GM21447 (cell line): ENCODE data around the gene DGKB.

ENCODE experiments used
- ATAC-seq: cut with Tn5 transposase; IDR thresholded peaks from one replicate; pipeline ENCODE4 v1.9.1; 2021; ENCODE audit not compliant: unreplicated experiment

DGKB gene

GRCh38 chr7:14825912-14826311, 76.6 kb downstream of the DGKB start:
- no peak for ATAC-seq

GRCh38 chr7:14822481-14822854, 80.1 kb downstream of the DGKB start:
- ATAC-seq, result no peak

GRCh38 chr7:14821757-14822480, 80.6 kb downstream of the DGKB start:
- no peak for ATAC-seq

- no peak for ATAC-seq
These were observed 83.7 kb downstream of the DGKB start for GRCh38 chr7:14818871-14819270.

GRCh38 chr7:14817829-14818614, 84.5 kb downstream of the DGKB start:
- ATAC-seq, result no peak

- no peak for ATAC-seq
These were observed 95.0 kb downstream of the DGKB start for GRCh38 chr7:14807507-14807906.

- no peak for ATAC-seq
These were observed 95.7 kb downstream of the DGKB start for GRCh38 chr7:14806891-14807290.

GRCh38 chr7:14805105-14805719, 97.3 kb downstream of the DGKB start:
- no peak for ATAC-seq

- no peak for ATAC-seq
These were observed 101.9 kb downstream of the DGKB start for GRCh38 chr7:14800664-14801063.

GRCh38 chr7:14793151-14793550, 109.4 kb downstream of the DGKB start:
- ATAC-seq, result no peak

GRCh38 chr7:14787551-14787950, 115.0 kb downstream of the DGKB start:
- ATAC-seq, result no peak

- ATAC-seq, result no peak
These were observed 116.1 kb downstream of the DGKB start for GRCh38 chr7:14786314-14786895.

GRCh38 chr7:14777806-14778205, 124.7 kb downstream of the DGKB start:
- no peak for ATAC-seq

- ATAC-seq, result no peak
These were observed 126.3 kb downstream of the DGKB start for GRCh38 chr7:14776266-14776665.

- ATAC-seq, result no peak
These were observed 128.8 kb downstream of the DGKB start for GRCh38 chr7:14773729-14774271.

GRCh38 chr7:14770614-14771013, 131.9 kb downstream of the DGKB start:
- no peak for ATAC-seq

- no peak for ATAC-seq
These were observed 133.3 kb downstream of the DGKB start for GRCh38 chr7:14769261-14769660.

- ATAC-seq, result no peak
These were observed 134.7 kb downstream of the DGKB start for GRCh38 chr7:14767716-14768425.

- no peak for ATAC-seq
These were observed 135.8 kb downstream of the DGKB start for GRCh38 chr7:14766747-14767146.

GRCh38 chr7:14765731-14766130, 136.8 kb downstream of the DGKB start:
- ATAC-seq, result no peak

- no peak for ATAC-seq
These were observed 140.0 kb downstream of the DGKB start for GRCh38 chr7:14762561-14762960.
